HCT116 (cell line): Measurements from ENCODE around the gene PAK1IP1.

Source experiments
- CEBPB ChIP-seq: IDR thresholded peaks from 2 replicates; pipeline ENCODE4 v1.6.1; 2012; ENCODE audit warnings: low read depth
- CTCF ChIP-seq, 3 experiments: fragments of 200-600 bp in 1 of 3; sonication (generic) in 1 of 3; IDR thresholded peaks in 2 of 3; conservative IDR thresholded peaks in 1 of 3; 2 replicates each; pipeline ENCODE4 v1.5.1; 2012 to 2017; ENCODE audit warnings: low read depth in 2 of 3, low read length in 2 of 3, antibody characterized with exemption in 1 of 3, borderline replicate concordance in 1 of 3, control low read depth in 1 of 3, mild to moderate bottlenecking in 1 of 3, mixed read lengths in 1 of 3, mixed run types in 1 of 3, moderate library complexity in 1 of 3; ENCODE audit not compliant: insufficient read depth in 1 of 3
- EGR1 ChIP-seq: IDR thresholded peaks from 2 replicates; pipeline ENCODE4 v1.6.1; 2012; ENCODE audit warnings: low read depth
- ELF1 ChIP-seq: IDR thresholded peaks from 2 replicates; pipeline ENCODE4 v1.6.1; 2012; ENCODE audit warnings: low read depth, borderline replicate concordance
- EZH2 ChIP-seq: fragments of 200-600 bp; sonication (generic); IDR thresholded peaks from 2 replicates; pipeline ENCODE4 v1.6.1; 2017; ENCODE audit warnings: antibody characterized with exemption, mixed run types
- EZH2phosphoT487 ChIP-seq: fragments of 200-600 bp; IDR thresholded peaks from 2 replicates; pipeline ENCODE4 v1.6.1; 2018; ENCODE audit warnings: antibody characterized with exemption, borderline replicate concordance
- FOSL1 ChIP-seq: IDR thresholded peaks from 2 replicates; pipeline ENCODE4 v1.6.1; 2012; ENCODE audit warnings: low read depth
- POLR2A ChIP-seq: IDR thresholded peaks from 2 replicates; pipeline ENCODE4 v1.7.0; 2011; ENCODE audit warnings: borderline replicate concordance; ENCODE audit not compliant: insufficient read depth, insufficient read length; ENCODE audit errors: extremely low read depth
- POLR2AphosphoS5 ChIP-seq: IDR thresholded peaks from 2 replicates; pipeline ENCODE4 v1.6.1; 2011; ENCODE audit warnings: mild to moderate bottlenecking, low read depth, low read length, moderate library complexity
- REST ChIP-seq: IDR thresholded peaks from 2 replicates; pipeline ENCODE4 v1.6.1; 2012; ENCODE audit warnings: low read depth
- SP1 ChIP-seq: IDR thresholded peaks from 2 replicates; pipeline ENCODE4 v1.6.1; 2012; ENCODE audit warnings: low read depth
- TCF7L2 ChIP-seq: IDR thresholded peaks from 2 replicates; pipeline ENCODE4 v1.7.0; 2011; ENCODE audit warnings: borderline replicate concordance, inconsistent platforms; ENCODE audit not compliant: insufficient read depth, insufficient read length; ENCODE audit errors: extremely low read depth
- YY1 ChIP-seq: IDR thresholded peaks from 2 replicates; pipeline ENCODE4 v1.6.1; 2011; ENCODE audit warnings: low read length, low read depth, moderate library complexity, mild to moderate bottlenecking; ENCODE audit not compliant: insufficient replicate concordance; ENCODE audit errors: extremely low read depth
- ZBTB33 ChIP-seq: IDR thresholded peaks from 2 replicates; pipeline ENCODE4 v1.6.1; 2011; ENCODE audit warnings: mild to moderate bottlenecking, low read length, moderate library complexity; ENCODE audit not compliant: insufficient replicate concordance; ENCODE audit errors: extremely low read depth

GRCh38 chr6:10662207-10662606 lies 32.6 kb upstream of the PAK1IP1 start:
- TF ChIP-seq POLR2AphosphoS5 (no peak), ZBTB33 (no peak), EZH2phosphoT487 (no peak), REST (no peak), EZH2 (no peak), CTCF (IDR thresholded peaks at IDR 0.05 in 2 of 3, conservative IDR thresholded peaks at IDR 0.05 in 1 of 3; ENCODE audit: borderline replicate concordance in 1 of 3, insufficient read depth in 1 of 3, low read depth in 2 of 3, low read length in 2 of 3) (no peak), SP1 (no peak), YY1 (no peak), POLR2A (no peak), TCF7L2 (no peak), FOSL1 (no peak), EGR1 (no peak), ELF1 (no peak), CEBPB (no peak)
